Measurements from ENCODE around the gene AXDND1.

DNA sequence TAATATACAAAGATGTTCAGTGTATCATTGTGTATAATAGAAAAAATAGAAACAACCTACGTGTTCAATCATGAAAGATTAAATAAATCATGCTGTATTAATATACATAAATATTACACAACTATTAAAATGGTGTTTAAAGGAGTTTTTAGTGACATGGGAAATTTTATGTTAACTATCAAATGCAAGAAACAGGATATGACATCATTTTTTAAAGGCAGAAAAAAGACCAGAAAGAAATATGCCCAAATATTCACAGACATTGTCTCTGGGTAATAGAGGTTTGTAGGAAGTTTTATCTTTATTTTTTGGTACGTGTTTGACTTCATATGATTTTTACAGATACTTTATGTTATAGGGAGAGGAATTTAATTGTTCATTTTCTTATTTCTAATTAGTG, 176.0 kb downstream of the AXDND1 start:
- TF ChIP-seq, protein P1, sequence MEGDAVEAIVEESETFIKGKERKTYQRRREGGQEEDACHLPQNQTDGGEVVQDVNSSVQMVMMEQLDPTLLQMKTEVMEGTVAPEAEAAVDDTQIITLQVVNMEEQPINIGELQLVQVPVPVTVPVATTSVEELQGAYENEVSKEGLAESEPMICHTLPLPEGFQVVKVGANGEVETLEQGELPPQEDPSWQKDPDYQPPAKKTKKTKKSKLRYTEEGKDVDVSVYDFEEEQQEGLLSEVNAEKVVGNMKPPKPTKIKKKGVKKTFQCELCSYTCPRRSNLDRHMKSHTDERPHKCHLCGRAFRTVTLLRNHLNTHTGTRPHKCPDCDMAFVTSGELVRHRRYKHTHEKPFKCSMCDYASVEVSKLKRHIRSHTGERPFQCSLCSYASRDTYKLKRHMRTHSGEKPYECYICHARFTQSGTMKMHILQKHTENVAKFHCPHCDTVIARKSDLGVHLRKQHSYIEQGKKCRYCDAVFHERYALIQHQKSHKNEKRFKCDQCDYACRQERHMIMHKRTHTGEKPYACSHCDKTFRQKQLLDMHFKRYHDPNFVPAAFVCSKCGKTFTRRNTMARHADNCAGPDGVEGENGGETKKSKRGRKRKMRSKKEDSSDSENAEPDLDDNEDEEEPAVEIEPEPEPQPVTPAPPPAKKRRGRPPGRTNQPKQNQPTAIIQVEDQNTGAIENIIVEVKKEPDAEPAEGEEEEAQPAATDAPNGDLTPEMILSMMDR (IDR thresholded peaks at IDR 0.05): no peak
- no peak for TF ChIP-seq POLR2A (IDR thresholded peaks at IDR 0.05)
